Occipital lobe (tissue), 2 donors: ENCODE measurements around the gene DNAL4. TPM values are rescaled to one million over a fixed set of nuclear protein-coding genes. Genes with fewer than 3 reads are reported as not detected.

Experiments used
- DNase-seq: peaks from one replicate; lab custom pipeline; 2025; lab: John Stamatoyannopoulos, UW
- total RNA-seq: library from RNA; depleted of rRNA; stranded (reverse); fragments of >200 nt; gene quantifications from one replicate; pipeline ENCODE4 v1.2.3, GENCODE V29; 2014

DNAL4 gene, protein sequence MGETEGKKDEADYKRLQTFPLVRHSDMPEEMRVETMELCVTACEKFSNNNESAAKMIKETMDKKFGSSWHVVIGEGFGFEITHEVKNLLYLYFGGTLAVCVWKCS
- 17.3 TPM for total RNA-seq

DNA sequence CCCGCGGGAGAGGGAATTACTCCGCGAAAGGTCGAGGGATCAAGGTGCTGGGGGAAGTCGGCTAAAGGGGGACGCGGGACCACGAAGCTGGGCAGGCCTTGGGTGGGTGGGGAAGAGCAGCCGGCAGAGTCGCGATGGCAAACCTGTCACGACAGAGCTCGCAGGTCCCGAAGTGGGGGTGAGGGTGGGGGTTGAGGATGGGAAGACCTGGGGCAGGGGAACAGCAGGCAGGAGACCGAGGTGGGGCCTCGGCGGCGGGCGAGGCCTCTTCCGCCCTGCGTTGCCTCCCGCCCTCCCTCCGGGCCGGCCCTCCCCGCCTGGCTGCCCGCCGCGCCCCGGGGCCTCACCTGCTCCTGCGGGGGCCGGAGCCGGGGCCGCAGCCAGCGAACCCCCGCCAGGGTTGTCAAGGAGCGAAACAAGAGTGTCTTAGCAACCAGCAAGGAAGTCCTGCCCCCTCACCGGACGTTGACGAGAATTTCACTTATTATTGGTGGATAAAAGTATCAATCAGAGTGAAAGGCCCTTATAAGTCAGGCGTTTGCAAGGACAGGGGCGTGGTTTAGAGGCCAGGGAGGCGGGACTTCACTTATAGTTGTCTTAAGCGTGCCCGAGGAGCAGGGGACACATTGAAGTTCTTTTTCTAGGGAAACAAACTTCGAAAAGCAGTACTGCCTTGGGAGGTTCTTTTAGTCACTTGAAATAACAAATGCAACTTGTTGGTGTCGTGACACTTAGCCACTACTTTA is at the start of gene DNAL4:
Gene DNAL4 (minus strand): TSS at position 423 of the 746 bp plus-strand sequence. CDS start 11,412 bp downstream, outside the sequence.
- DNase-seq, result peak; percentile 92

DNA sequence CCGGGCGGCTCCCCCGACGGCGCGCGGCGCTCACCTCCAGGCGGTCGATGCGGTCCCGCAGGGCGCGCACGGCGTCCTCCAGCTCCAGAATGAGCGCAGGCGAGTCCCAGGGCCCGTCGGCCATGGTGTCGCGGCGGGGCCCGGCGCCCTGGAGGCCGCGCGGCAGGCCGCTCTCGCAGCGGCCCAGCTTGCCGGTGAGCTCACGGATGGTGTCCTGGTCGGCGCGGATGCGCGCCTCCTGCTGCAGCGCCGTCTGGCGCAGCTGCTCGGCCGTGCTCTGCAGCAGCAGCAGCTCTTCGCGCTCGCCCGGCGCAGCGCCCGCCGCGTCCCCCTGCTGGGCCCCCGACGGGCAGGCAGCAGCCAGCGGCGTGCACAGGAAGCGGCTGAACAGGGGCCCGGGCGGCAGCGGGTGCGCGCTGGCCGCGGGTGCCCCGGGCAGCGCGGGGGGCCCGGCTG is 49.3 kb upstream of the DNAL4 start:
- DNase-seq, result no peak

DNA sequence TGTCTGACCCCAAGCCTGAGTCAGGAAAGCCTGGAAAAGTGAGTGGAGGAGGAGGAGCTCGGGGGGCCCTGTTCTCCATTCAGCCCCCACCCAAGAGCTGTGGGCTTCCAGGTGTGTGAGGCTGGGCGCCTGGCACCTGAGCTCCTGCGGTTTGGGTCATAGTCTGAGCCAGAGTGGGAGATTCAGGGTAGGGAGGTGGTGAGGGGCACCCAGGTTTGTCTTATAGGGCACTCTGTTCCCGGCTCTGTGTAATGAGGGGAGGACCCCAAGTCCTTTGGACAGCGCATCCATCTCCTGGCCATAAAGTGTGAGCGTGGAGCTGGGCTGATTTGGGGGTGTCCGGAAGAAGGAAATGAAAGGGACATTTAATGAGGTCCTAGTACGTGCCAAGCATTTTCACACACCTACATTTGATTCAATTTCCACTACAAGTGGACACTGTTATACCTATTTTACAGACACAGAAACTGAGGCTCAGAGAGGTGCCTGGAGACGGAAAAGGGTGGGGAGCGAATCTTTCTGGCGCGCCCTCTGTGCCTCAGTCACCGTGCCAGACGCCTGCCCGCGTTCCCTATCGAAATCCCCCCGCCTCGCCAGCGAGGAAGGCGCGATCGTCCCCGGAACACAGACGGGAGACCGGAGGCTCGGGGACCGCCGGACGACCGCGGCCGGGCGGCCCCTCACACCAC is 48.7 kb upstream of the DNAL4 start:
- no peak for DNase-seq

DNA sequence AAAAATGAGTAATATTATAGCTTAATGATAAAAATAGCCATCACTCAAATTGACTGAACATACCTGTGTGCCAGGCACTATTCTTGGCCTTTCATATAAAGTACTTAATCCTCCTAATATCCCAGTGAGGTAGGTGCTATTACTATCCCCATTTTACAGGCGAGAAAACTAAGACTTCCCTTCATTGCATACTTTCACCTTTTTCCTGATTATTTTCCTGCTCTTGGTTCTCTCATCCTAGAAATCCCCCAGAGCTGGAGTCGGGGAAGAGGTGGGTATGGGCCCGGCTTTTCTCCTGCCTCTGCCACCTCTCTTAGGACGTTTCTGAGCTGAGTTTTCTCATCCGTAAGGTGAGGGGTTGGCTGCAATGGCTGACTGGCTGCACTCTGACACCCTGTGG is 47.7 kb upstream of the DNAL4 start:
- DNase-seq, result no peak

DNA sequence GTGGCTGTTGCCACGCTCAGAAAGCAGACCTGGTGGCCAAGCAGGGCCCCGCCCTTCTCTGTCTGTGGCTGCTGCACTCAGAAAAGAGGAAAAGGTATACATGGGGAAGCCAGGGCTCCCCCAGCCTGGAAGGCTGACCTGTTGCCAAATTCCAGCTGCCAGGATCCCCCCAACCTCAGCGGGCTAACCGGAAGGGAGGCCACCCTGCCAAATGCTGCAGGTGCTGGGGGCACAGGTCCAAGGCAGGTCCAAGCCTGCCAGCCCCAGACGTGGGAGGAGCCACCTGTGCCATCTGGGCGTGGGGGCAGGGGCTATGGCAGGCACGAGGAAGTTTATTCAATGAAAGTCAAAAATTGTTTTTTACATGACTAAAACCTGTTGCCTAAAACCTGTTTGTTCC is 47.3 kb upstream of the DNAL4 start:
- no peak for DNase-seq

DNA sequence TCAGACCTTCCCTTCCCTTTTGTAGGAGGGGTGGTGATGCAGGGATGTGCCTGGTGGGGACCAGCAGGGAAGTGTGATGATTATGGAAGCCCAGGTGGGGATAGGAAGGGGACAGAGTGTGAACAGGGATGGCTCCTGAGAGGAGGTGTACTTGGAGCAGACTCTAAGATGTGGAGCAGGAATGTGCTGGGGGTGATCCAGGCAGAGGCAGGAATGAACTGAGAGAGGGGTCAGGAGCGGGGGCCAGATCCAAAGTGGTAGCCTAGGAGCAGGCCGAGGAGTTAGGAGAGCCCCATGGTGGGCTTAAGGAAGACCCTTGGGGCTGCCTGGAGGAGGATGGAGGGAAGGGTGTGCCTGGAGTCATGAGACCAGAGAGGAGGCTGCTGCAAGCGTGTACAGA is 46.2 kb upstream of the DNAL4 start:
- no peak for DNase-seq

DNA sequence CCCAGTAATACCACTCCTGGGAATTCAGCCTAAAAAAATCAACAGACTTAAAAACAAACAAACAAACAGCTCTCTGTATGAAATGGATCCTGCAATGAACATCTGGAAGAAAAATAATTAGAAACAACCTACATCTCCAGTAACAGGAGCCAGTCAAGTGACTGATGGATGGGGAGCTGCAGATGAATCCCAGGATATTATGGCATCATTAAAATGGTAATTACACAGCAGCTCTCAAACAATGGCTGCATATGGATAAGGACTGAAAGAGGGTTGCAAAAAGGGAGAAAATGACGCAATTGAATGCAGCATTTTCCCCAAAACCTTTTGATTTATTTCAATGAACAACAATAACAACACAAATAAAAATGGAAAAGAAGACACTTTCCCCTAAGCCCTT is 45.7 kb upstream of the DNAL4 start:
- no peak for DNase-seq

DNA sequence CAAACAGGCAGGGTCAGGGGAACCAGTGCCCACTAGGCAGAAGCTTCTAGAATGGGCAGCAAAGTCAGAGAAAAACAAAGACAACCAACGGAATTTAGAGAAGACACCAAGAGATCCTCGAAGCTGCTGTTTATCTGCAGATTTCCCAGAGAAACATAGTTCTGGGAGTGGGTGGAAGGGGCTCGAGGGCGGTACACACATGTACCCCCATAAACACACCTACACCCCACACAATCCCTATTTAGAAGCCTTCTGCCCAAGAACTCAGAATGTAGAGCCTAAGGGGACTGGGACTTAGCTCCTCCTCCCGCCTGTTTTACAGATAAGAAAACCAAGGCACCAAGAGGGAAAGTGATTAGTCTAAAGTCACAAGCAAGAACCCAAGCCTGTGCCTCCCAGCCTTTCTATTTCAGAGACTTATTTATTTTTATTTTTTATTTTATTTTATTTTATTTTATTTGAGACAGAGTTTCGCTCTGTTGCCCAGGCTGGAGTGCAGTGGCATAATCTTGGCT is 43.5 kb upstream of the DNAL4 start:
- DNase-seq, result no peak

DNA sequence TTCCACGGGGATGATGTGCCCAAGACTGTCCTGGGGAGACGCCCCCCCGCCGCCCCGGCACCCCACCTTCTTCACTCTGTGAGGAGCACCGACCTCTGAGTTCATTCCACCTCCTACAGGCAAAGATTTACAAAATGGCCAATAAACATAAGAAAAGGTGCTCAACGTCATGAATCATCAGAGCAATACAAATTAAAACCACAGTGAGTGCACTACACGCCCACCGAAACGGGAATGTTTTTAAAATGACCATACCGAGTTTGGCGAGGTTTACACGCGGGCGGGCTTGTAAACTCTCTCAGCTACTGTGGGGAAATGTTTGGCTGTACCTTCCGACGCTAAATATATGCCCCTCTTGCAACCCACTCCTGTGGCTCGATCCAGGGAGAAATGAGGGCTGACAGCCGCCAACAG is 42.0 kb upstream of the DNAL4 start:
- no peak for DNase-seq

DNA sequence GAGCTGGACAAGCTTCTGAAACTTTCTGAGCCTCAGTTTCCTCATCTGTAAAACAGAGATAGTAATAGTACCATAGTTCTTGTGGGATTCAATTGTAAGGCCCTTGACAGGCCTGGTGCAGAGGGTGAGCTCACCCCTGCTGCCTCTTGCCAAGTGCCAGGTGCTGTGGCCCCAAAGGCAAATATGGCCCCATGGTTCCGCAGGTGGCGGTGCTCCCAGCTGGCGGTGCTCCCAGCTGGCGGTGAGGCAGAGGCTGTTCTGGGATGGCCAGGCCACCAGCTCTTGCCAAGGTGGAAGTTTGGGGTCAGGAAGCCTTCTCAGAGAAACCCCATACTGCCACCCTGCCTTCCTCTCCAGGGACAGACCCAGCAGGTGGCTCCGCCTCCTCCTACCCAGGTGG is 41.0 kb upstream of the DNAL4 start:
- no peak for DNase-seq

DNA sequence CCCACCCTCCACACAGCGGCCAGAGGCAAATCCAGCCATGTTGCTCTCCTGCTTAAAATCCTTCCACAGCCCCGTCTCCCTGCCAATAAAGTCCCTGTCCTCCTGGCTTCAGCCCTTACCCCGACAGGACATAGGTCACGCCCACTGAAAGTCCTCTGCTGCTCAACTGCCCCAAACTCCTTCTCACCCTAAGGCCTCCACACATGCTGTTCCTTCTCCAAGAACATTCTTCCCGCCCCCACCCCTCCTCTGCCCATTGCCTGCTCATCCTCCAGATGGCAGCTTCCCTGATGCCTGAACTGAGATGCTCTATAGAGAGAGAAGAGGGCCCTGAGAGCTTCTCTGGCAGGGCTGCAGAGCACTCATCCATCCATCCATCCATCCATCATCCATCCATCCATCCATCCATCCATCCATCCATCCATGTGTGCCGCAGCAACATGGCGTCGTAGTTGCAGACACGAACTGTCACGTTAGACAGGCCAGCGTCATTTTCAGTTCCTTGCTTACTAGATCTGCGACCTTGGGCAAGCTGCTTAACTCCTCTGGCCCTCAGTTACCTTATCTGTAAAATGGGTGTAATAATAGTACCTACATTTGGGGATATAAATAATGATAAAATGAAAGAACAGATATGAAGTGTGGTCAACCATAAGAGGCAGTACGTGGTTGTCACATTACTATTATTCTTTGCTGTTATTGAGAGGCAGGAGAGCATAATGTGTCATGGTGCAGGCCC is 40.4 kb upstream of the DNAL4 start:
- no peak for DNase-seq

DNA sequence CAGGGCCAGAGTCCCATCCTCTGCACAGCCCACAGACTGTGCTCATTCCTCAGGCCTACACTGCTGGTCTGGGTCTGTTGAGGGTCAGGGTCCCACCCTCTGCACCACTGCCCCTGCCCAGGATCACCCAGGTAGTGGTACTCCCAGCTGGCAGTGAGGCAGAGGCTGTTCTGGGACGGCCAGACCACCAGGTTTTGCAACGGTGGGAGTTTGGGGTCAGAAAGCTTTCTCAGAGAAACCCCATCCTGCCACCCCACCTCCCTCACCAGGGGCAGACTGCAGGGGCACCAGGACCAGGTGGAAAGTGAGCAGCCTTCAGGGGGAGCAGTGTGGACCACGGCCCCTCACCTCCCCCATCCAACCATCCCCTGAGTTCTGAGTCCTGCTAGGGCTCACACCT is 39.1 kb upstream of the DNAL4 start:
- DNase-seq, result no peak

DNA sequence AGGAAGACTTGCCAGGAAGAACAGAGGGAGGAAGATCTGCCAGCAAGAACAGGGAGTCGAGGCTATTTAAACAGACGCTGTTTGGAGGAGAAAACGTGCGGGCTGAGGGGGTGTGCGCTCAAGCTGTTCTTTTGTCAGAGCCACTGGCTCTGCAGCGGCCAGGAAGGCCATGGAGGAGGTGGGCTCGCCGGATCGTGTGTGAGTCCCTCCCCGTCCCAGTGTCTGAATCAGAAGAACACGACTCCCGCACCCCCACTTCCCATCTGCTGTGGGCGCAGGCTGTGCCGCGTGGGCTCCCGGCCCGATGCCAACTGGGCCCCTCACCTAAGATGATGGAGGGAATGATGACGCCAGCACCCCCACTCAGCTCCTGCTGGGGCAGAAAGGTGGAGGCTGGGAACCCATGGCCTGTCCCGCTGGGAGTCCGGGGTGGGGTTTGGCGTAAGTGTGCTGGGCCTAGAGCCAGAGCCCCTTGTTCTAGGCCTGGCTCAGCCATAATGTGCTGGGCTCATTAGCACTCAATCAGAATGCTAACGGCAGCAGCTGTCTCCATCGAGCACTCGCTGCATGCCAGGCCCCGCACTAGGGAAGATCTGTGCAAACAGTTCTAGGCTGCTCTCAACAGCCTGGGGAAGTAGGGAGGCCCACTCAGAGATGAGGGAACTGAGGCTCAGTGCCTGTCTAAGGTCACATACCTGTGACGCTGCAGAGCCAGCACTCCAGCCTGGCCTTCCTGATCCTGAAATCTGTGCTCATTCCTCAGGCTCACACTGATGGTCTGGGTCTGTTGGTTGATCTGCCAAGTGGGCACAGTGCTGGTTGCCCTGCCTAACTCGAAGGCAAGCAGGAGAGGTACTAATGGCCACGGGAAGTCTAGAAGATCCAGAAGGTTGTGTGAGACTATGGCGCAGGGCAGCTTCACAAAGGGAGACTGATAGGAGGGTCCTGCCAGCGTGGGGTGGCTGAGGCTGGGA is 38.3 kb upstream of the DNAL4 start:
- peak; percentile 79 for DNase-seq

DNA sequence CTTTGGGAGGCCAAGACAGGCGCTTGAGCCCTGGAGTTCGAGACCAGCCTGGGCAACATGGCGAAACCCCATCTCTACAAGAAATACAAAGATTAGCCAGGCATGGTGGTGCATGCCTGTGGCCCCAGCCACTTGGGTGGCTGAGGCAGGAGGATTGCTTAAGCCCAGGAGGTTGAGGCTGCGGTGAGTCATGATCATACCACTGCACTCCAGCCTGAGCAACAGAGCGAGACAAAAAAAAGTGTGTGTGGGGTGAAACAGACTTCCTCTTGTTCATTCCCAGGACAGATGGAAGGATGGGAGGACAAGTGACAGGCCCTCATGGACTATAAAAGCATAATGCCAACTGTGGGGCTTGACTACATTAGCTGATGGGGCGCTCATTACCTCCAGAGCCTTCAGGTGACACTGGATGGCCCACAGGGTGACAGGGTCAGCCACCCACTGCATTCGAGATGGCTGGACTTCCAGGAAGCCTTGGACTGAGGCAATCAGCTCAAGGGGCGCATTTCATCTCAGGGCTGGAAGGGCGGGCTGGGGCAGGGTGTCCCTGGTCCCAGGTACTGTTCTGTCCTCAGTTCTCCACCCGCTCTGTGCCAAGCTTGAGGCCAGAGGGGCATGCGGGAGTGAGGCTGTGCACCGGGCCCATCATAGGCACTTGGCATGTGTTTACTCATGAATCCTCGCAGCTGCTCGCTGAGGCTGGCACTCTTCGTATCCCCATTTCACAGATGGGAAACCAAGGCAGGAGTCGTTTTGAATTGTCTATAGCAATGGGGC is 37.4 kb upstream of the DNAL4 start:
- DNase-seq, result no peak

DNA sequence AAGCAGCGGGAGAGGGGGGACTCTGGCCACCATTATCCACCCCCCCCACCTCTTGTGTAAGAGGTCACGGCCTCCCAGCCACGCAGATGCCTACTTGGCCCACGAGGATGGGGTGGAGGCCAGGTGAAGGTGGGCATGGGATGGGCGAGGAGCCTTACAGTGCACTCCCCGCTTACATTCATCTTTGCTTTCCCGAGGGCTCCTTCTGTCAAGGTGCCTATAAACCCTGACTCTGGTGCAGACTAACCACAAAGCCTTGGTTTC is 36.8 kb upstream of the DNAL4 start:
- no peak for DNase-seq

DNA sequence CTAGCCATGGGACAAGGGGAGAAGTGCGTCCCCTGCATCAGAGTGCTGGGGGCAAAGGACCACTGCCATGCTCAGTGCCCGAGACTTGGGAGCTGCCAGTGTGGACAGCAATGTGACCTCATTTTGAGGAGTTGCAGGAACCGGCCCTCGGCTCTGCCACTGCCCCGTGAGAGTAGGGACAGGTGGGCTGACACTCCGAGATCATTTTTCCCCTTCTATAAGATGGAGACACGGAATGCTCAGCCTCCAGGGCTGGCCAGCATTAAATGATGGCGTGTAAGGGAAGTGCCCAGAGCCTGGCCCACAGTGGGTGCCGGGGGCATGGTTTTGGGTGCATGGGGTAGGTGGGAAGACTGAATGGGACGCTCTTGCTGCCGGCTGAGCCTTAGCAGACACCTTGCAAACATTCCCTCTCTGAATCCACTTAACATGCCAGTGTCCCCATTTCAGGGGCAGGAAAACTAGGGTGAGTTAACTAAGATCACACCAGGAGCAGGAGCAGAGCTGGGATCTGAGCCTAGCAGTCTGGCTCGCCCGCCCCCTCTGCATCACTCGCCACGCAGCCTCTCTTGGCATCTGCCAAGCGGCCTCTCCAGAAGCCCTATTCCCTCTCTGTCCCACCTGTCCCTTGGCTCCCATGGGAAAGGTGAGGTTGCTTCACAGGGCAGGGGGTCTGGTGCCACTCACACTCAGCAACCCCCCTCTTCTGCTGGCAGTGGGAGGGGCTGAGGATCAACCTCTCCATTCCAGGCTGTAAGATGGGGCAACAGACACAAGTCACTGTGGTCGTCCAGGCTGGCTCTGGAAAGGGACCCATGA is 36.3 kb upstream of the DNAL4 start:
- peak; percentile 36 for DNase-seq

DNA sequence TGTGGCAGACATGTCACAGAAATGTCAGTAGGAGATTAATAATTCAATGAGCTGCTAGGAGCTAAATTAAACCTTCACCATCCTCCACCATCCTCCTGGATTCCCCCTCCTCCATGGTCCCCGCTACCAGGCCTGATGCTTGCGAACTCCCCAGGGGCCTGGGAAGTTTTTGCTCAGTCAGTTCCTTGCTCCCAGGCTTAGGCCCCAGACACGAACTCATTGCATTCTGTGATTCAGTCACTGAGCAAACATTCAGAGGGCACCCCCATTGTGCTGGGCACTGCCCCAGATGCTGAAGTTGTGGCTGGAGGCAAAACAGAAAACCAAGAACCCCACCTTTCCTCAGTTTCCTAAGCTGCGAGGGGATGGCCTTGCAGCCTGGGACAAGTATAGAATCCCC is 35.5 kb upstream of the DNAL4 start:
- no peak for DNase-seq

DNA sequence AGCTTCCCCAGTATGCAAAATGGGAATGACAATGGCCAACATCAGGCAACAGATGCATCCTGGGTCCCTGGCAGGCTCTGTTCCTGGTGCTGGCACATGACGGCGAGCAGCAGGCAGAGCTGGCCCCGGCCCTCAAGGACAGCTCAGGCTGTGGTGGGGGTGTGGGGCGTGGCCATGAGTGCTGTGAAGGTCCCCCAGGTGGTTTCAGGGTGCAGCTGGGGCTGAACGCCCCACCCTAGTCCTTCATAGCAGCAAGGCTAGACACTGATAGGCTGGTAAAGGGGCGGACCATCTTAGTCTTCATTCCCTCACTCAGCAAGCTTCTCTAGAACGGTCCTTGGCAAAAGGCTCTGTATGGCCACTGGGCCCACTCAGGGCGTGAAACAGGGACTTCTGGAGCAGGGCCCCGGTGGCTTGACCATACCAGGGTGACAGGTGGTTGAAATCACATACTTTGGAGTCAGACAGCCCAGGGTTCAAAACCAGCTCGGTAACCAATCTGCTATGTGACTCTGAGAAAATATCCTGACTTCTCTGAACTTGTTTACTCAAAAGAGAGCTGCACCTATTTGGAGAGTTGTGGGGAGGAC is 34.8 kb upstream of the DNAL4 start:
- DNase-seq, result no peak

DNA sequence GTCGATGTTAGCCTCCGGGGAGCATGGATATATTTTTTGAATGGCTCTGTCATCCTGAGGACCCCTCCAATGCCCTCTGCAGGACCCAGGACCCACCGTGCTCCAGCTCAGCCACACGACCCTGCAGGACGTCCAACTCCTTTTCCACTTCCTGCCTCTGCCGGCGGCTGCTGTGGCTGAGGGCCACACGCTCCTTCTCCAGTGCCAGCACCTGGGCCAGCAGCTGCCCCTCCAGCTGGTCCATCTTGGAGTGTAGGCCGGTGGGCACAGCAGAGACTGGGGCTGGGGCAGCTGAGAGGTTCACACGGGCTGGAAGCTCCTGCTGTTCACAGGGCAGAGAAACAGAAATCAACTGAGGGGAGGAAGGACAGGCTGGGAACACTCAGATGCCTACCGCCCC is 34.2 kb upstream of the DNAL4 start:
- DNase-seq, result no peak
